ENCODE results near the gene GALNT18.

- TF ChIP-seq ZNF114 (tag by site-specific recombination; IDR thresholded peaks at IDR 0.05) (no peak), ZNF366 (tag by site-specific recombination; conservative IDR thresholded peaks at IDR 0.05) (no peak), CTCF (tag by site-specific recombination; IDR thresholded peaks at IDR 0.05) (no peak), ZBTB1 (tag by site-specific recombination; IDR thresholded peaks at IDR 0.05) (no peak), SETDB1 (IDR thresholded peaks at IDR 0.05; ENCODE audit: insufficient read length, low read length) (no peak)
Measured at GRCh38 chr11:11231763-11232162, 390.0 kb downstream of the GALNT18 start.
